Measurements from ENCODE around the gene ANXA4. TPM values are rescaled to one million over a fixed set of nuclear protein-coding genes. Genes with fewer than 3 reads are reported as not detected.
A peak's percentile ranks its signal among the peaks of the same experiment; 100 is the strongest.
"Not testable (repeated sequence)": the region's sequence is repeated elsewhere in the genome, so short reads cannot be mapped to it uniquely, and the experiment has no call there.

ANXA4 gene
- total and polyA plus RNA-seq, 4 donors, result 17.6 to 135 (median 59.4) TPM

- Histone ChIP-seq H3K4me1 (ENCODE audit: control insufficient read depth in 4 of 4, insufficient read depth in 4 of 4, low read length in 3 of 4) (peaks cover 2 to 45% (median 29%) of the 10 kb centered on the region in 4 donors), H3K9me3 (ENCODE audit: control insufficient read depth in 4 of 4, low read length in 3 of 4) (no peaks in the 10 kb centered on the region), H3K27ac (ENCODE audit: low read depth in 1 of 2, low read length in 2 of 2) (no peak overlapping the region), H3K36me3 (ENCODE audit: control insufficient read depth in 4 of 4, insufficient read depth in 3 of 4, low read depth in 1 of 4, low read length in 3 of 4) (no peaks in the 10 kb centered on the region), H3K27me3 (ENCODE audit: control insufficient read depth in 4 of 4, insufficient read depth in 4 of 4, low read length in 3 of 4) (no peaks in the 10 kb centered on the region), H3K4me3 (ENCODE audit: low read depth in 1 of 3, low read length in 3 of 3) (no peak overlapping the region), H3K9ac (ENCODE audit: low read depth in 1 of 2, low read length in 2 of 2) (no peak overlapping the region)
- DNase-seq (ENCODE audit: low spot score), result no peak
- 98% methylated on average over 1 of the region's 1 CpG for WGBS
- TF ChIP-seq ZBTB33 (IDR thresholded peaks at IDR 0.05) (no peak), FOXA2 (IDR thresholded peaks at IDR 0.05) (no peak), EGR1 (IDR thresholded peaks at IDR 0.05; ENCODE audit: low read depth in 2 of 2) (no peak), ATF3 (IDR thresholded peaks at IDR 0.05) (no peak), SP1 (IDR thresholded peaks at IDR 0.05) (no peak), FOXA1 (IDR thresholded peaks at IDR 0.05) (no peak), HNF4G (IDR thresholded peaks at IDR 0.05) (no peak), RXRA (IDR thresholded peaks at IDR 0.05) (no peak)
- TF ChIP-seq, protein P1, sequence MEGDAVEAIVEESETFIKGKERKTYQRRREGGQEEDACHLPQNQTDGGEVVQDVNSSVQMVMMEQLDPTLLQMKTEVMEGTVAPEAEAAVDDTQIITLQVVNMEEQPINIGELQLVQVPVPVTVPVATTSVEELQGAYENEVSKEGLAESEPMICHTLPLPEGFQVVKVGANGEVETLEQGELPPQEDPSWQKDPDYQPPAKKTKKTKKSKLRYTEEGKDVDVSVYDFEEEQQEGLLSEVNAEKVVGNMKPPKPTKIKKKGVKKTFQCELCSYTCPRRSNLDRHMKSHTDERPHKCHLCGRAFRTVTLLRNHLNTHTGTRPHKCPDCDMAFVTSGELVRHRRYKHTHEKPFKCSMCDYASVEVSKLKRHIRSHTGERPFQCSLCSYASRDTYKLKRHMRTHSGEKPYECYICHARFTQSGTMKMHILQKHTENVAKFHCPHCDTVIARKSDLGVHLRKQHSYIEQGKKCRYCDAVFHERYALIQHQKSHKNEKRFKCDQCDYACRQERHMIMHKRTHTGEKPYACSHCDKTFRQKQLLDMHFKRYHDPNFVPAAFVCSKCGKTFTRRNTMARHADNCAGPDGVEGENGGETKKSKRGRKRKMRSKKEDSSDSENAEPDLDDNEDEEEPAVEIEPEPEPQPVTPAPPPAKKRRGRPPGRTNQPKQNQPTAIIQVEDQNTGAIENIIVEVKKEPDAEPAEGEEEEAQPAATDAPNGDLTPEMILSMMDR (IDR thresholded peaks at IDR 0.05; ENCODE audit: low read depth, low read length, missing input control), result no peak
- TF ChIP-seq, protein P2, sequence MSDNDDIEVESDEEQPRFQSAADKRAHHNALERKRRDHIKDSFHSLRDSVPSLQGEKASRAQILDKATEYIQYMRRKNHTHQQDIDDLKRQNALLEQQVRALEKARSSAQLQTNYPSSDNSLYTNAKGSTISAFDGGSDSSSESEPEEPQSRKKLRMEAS (IDR thresholded peaks at IDR 0.05), result no peak
- TF ChIP-seq, protein P3, sequence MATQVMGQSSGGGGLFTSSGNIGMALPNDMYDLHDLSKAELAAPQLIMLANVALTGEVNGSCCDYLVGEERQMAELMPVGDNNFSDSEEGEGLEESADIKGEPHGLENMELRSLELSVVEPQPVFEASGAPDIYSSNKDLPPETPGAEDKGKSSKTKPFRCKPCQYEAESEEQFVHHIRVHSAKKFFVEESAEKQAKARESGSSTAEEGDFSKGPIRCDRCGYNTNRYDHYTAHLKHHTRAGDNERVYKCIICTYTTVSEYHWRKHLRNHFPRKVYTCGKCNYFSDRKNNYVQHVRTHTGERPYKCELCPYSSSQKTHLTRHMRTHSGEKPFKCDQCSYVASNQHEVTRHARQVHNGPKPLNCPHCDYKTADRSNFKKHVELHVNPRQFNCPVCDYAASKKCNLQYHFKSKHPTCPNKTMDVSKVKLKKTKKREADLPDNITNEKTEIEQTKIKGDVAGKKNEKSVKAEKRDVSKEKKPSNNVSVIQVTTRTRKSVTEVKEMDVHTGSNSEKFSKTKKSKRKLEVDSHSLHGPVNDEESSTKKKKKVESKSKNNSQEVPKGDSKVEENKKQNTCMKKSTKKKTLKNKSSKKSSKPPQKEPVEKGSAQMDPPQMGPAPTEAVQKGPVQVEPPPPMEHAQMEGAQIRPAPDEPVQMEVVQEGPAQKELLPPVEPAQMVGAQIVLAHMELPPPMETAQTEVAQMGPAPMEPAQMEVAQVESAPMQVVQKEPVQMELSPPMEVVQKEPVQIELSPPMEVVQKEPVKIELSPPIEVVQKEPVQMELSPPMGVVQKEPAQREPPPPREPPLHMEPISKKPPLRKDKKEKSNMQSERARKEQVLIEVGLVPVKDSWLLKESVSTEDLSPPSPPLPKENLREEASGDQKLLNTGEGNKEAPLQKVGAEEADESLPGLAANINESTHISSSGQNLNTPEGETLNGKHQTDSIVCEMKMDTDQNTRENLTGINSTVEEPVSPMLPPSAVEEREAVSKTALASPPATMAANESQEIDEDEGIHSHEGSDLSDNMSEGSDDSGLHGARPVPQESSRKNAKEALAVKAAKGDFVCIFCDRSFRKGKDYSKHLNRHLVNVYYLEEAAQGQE (IDR thresholded peaks at IDR 0.05), result no peak
Observed at GRCh38 chr2:69771461-69771860, 29.5 kb downstream of the ANXA4 start.

GRCh38 chr2:69773206-69773605, 31.3 kb downstream of the ANXA4 start:
- no peaks in the 10 kb centered on the region for H3K36me3 ChIP-seq (ENCODE audit: control insufficient read depth in 4 of 4, insufficient read depth in 3 of 4, low read depth in 1 of 4, low read length in 3 of 4)
- H3K4me1 ChIP-seq (ENCODE audit: control insufficient read depth in 4 of 4, insufficient read depth in 4 of 4, low read length in 3 of 4), result peaks cover 2 to 32% (median 22%) of the 10 kb centered on the region in 4 donors
- H3K4me3 ChIP-seq (ENCODE audit: low read depth in 1 of 3, low read length in 3 of 3), result no peak overlapping the region
- no peak for DNase-seq (ENCODE audit: low spot score)
- TF ChIP-seq HNF4G (IDR thresholded peaks at IDR 0.05) (no peak), NR2F2 (IDR thresholded peaks at IDR 0.05) (no peak), JUND (IDR thresholded peaks at IDR 0.05) (no peak), FOXA2 (IDR thresholded peaks at IDR 0.05) (no peak), ATF3 (IDR thresholded peaks at IDR 0.05) (no peak), TAF1 (conservative IDR thresholded peaks at IDR 0.05) (no peak), EGR1 (IDR thresholded peaks at IDR 0.05; ENCODE audit: low read depth in 2 of 2) (no peak)
- TF ChIP-seq, protein P2 (IDR thresholded peaks at IDR 0.05), result no peak
- TF ChIP-seq, protein P1 (IDR thresholded peaks at IDR 0.05; ENCODE audit: low read depth, low read length, missing input control), result no peak
- H3K27me3 ChIP-seq (ENCODE audit: control insufficient read depth in 4 of 4, insufficient read depth in 4 of 4, low read length in 3 of 4), result no peaks in the 10 kb centered on the region
- no peak overlapping the region for H3K9ac ChIP-seq (ENCODE audit: low read depth in 1 of 2, low read length in 2 of 2)
- no peak overlapping the region for H3K27ac ChIP-seq (ENCODE audit: low read depth in 1 of 2, low read length in 2 of 2)
- no peaks in the 10 kb centered on the region for H3K9me3 ChIP-seq (ENCODE audit: control insufficient read depth in 4 of 4, low read length in 3 of 4)

GRCh38 chr2:69774258-69774983, 32.5 kb downstream of the ANXA4 start:
- peak overlapping the region; percentile 37 to 50 for H3K27ac ChIP-seq (ENCODE audit: low read depth in 1 of 2, low read length in 2 of 2)
- not testable (repeated sequence) for DNase-seq (ENCODE audit: low spot score); H3K9me3 ChIP-seq (ENCODE audit: control insufficient read depth in 4 of 4, low read length in 3 of 4); H3K4me3 ChIP-seq (ENCODE audit: low read depth in 1 of 3, low read length in 3 of 3); H3K9ac ChIP-seq (ENCODE audit: low read depth in 1 of 2, low read length in 2 of 2); H3K27me3 ChIP-seq (ENCODE audit: control insufficient read depth in 4 of 4, insufficient read depth in 4 of 4, low read length in 3 of 4); H3K36me3 ChIP-seq (ENCODE audit: control insufficient read depth in 4 of 4, insufficient read depth in 3 of 4, low read depth in 1 of 4, low read length in 3 of 4)
- WGBS, result 85% methylated on average over 13 of the region's 13 CpGs
- peaks cover 2 to 28% (median 15%) of the 10 kb centered on the region in 4 donors for H3K4me1 ChIP-seq (ENCODE audit: control insufficient read depth in 4 of 4, insufficient read depth in 4 of 4, low read length in 3 of 4)

Data from liver (tissue), 9 donors.